Neural cell (in vitro differentiated cells): ENCODE measurements around the gene EMID1. TPM values are rescaled to one million over a fixed set of nuclear protein-coding genes. Genes with fewer than 3 reads are reported as not detected.

ENCODE experiments used
- H2AFZ ChIP-seq: fragments of 200-600, 300-800 bp; sonication (generic), shearing (Covaris generic); 2 replicates; pipeline ENCODE4 v1.6.0; 2014; ENCODE audit warnings: low read depth, mild to moderate bottlenecking, antibody characterized with exemption, low read length, moderate library complexity
- H3F3A ChIP-seq: fragments of 200-600 bp; shearing (Covaris generic); 2 replicates; pipeline ENCODE4 v1.6.1; 2016; ENCODE audit warnings: mild to moderate bottlenecking, moderate library complexity, mixed read lengths, antibody characterized with exemption, low read length; ENCODE audit not compliant: insufficient read depth, poor library complexity, severe bottlenecking
- H3K27ac ChIP-seq: fragments of 200-600, 300-800 bp; sonication (generic), shearing (Covaris generic); 2 replicates; pipeline ENCODE4 v1.5.1; 2014; ENCODE audit warnings: mild to moderate bottlenecking, low read length, moderate library complexity
- H3K27me3 ChIP-seq: fragments of 300-800, 200-600 bp; sonication (generic), shearing (Covaris generic); 2 replicates; pipeline ENCODE4 v1.6.0; 2014; ENCODE audit warnings: mild to moderate bottlenecking, low read depth, low read length, moderate library complexity; ENCODE audit not compliant: insufficient read depth
- H3K36me3 ChIP-seq: fragments of 300-800, 200-600 bp; sonication (generic), shearing (Covaris generic); 2 replicates; pipeline ENCODE4 v1.5.1; 2014; ENCODE audit warnings: mild to moderate bottlenecking, antibody characterized with exemption, low read length, moderate library complexity; ENCODE audit not compliant: insufficient read depth
- H3K4me2 ChIP-seq: fragments of 300-800, 200-600 bp; sonication (generic), shearing (Covaris generic); 2 replicates; pipeline ENCODE4 v1.6.0; 2014; ENCODE audit warnings: mild to moderate bottlenecking, low read length
- H3K4me3 ChIP-seq: fragments of 300-800, 200-600 bp; sonication (generic), shearing (Covaris generic); 2 replicates; pipeline ENCODE4 v1.5.1; 2014; ENCODE audit warnings: mild to moderate bottlenecking, low read length, moderate library complexity
- H3K79me2 ChIP-seq: fragments of 200-600 bp; shearing (Covaris generic); replicated peaks from 2 replicates; pipeline ENCODE4 v1.6.0; 2014; ENCODE audit warnings: mild to moderate bottlenecking, low read length, moderate library complexity; ENCODE audit not compliant: insufficient read depth
- H3K9ac ChIP-seq: fragments of 300-800, 200-600 bp; sonication (generic), shearing (Covaris generic); 2 replicates; pipeline ENCODE4 v1.6.1; 2016; ENCODE audit warnings: mild to moderate bottlenecking, low read length, mixed read lengths
- H3K9me2 ChIP-seq: fragments of 200-600 bp; shearing (Covaris generic); 2 replicates; pipeline ENCODE4 v1.6.1; 2016; ENCODE audit warnings: mild to moderate bottlenecking, low read length, mixed read lengths; ENCODE audit not compliant: insufficient read depth
- H3K9me3 ChIP-seq: fragments of 200-600, 300-800 bp; sonication (generic), shearing (Covaris generic); 2 replicates; pipeline ENCODE4 v1.6.1; 2016; ENCODE audit warnings: mild to moderate bottlenecking, mixed run types, low read length, moderate library complexity, mixed read lengths
- H4K20me1 ChIP-seq: fragments of 200-600 bp; shearing (Covaris generic); 2 replicates; pipeline ENCODE4 v1.6.1; 2016; ENCODE audit warnings: mild to moderate bottlenecking, mixed run types; ENCODE audit not compliant: insufficient read depth
- EP300 ChIP-seq: fragments of 450-650 bp; conservative IDR thresholded peaks from 2 replicates; pipeline ENCODE4 v1.6.1; 2014; ENCODE audit warnings: antibody characterized with exemption, mild to moderate bottlenecking, moderate library complexity; ENCODE audit not compliant: poor library complexity, severe bottlenecking
- EZH2 ChIP-seq: fragments of 200-600, 300-800 bp; shearing (Covaris generic), sonication (generic); IDR thresholded peaks from 2 replicates; pipeline ENCODE4 v1.6.1; 2014; ENCODE audit warnings: antibody characterized with exemption, low read length, borderline replicate concordance, mild to moderate bottlenecking; ENCODE audit not compliant: insufficient read depth, poor library complexity, severe bottlenecking
- MXI1 ChIP-seq: fragments of 450-650 bp; conservative IDR thresholded peaks from 2 replicates; pipeline ENCODE4 v1.6.1; 2014; ENCODE audit warnings: antibody characterized with exemption, mild to moderate bottlenecking; ENCODE audit not compliant: poor library complexity, severe bottlenecking
- POLR2AphosphoS5 ChIP-seq: IDR thresholded peaks from 2 replicates; pipeline ENCODE4 v1.6.1; 2012
- RAD21 ChIP-seq: fragments of 450-650 bp; conservative IDR thresholded peaks from 2 replicates; pipeline ENCODE4 v1.6.1; 2014; ENCODE audit warnings: antibody characterized with exemption, mild to moderate bottlenecking, moderate library complexity
- SMC3 ChIP-seq: fragments of 450-650 bp; conservative IDR thresholded peaks from 2 replicates; pipeline ENCODE4 v1.6.1; 2014; ENCODE audit warnings: antibody characterized with exemption, mild to moderate bottlenecking, moderate library complexity; ENCODE audit not compliant: poor library complexity
- TAF1 ChIP-seq: IDR thresholded peaks from 2 replicates; pipeline ENCODE4 v1.6.1; 2012; ENCODE audit warnings: low read depth
- polyA plus RNA-seq: library from polyadenylated mRNA; depleted of rRNA; stranded (reverse); fragments of >200 nt; gene quantifications from 2 replicates; pipeline ENCODE4 v1.2.3, GENCODE V29; 2014
- TF ChIP-seq, protein P1 (sequence below): fragments of 450-650 bp; IDR thresholded peaks from 2 replicates; pipeline ENCODE4 v1.5.1; 2014; ENCODE audit warnings: antibody characterized with exemption, mild to moderate bottlenecking, moderate library complexity; ENCODE audit not compliant: poor library complexity, severe bottlenecking
- TF ChIP-seq, protein P2 (sequence below): IDR thresholded peaks from 2 replicates; pipeline ENCODE4 v1.6.1; 2012; ENCODE audit warnings: borderline replicate concordance

The EMID1 gene
- polyA plus RNA-seq, 1 donor from 2014 or later = 14.1 TPM

DNA sequence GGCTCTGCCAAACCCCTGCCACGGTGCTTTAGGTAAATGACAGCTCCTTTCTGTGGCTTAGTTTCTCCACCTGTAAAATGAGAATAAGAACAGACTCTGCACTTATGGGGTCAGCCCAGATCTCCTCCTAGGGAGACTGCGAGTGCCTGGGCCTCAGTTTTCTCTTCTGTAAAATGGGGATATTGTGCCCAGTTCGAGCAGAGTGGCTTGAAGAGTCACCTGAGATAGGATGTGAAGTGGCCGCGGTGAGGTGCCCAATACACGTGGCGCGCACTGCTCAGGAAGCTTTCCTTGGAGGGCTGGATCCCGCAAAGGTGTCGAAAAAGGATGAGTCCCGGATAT lies 473 bp upstream of the EMID1 start:
- Histone ChIP-seq H2AFZ (no peak overlapping the region), H3K79me2 (no peaks in the 10 kb centered on the region)
- TF ChIP-seq SMC3 (no peak), RAD21 (no peak), EP300 (no peak), TAF1 (no peak), EZH2 (no peak), MXI1 (no peak), POLR2AphosphoS5 (no peak)
- TF ChIP-seq, protein P1, sequence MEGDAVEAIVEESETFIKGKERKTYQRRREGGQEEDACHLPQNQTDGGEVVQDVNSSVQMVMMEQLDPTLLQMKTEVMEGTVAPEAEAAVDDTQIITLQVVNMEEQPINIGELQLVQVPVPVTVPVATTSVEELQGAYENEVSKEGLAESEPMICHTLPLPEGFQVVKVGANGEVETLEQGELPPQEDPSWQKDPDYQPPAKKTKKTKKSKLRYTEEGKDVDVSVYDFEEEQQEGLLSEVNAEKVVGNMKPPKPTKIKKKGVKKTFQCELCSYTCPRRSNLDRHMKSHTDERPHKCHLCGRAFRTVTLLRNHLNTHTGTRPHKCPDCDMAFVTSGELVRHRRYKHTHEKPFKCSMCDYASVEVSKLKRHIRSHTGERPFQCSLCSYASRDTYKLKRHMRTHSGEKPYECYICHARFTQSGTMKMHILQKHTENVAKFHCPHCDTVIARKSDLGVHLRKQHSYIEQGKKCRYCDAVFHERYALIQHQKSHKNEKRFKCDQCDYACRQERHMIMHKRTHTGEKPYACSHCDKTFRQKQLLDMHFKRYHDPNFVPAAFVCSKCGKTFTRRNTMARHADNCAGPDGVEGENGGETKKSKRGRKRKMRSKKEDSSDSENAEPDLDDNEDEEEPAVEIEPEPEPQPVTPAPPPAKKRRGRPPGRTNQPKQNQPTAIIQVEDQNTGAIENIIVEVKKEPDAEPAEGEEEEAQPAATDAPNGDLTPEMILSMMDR = no peak
- TF ChIP-seq, protein P2, sequence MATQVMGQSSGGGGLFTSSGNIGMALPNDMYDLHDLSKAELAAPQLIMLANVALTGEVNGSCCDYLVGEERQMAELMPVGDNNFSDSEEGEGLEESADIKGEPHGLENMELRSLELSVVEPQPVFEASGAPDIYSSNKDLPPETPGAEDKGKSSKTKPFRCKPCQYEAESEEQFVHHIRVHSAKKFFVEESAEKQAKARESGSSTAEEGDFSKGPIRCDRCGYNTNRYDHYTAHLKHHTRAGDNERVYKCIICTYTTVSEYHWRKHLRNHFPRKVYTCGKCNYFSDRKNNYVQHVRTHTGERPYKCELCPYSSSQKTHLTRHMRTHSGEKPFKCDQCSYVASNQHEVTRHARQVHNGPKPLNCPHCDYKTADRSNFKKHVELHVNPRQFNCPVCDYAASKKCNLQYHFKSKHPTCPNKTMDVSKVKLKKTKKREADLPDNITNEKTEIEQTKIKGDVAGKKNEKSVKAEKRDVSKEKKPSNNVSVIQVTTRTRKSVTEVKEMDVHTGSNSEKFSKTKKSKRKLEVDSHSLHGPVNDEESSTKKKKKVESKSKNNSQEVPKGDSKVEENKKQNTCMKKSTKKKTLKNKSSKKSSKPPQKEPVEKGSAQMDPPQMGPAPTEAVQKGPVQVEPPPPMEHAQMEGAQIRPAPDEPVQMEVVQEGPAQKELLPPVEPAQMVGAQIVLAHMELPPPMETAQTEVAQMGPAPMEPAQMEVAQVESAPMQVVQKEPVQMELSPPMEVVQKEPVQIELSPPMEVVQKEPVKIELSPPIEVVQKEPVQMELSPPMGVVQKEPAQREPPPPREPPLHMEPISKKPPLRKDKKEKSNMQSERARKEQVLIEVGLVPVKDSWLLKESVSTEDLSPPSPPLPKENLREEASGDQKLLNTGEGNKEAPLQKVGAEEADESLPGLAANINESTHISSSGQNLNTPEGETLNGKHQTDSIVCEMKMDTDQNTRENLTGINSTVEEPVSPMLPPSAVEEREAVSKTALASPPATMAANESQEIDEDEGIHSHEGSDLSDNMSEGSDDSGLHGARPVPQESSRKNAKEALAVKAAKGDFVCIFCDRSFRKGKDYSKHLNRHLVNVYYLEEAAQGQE = no peak

DNA sequence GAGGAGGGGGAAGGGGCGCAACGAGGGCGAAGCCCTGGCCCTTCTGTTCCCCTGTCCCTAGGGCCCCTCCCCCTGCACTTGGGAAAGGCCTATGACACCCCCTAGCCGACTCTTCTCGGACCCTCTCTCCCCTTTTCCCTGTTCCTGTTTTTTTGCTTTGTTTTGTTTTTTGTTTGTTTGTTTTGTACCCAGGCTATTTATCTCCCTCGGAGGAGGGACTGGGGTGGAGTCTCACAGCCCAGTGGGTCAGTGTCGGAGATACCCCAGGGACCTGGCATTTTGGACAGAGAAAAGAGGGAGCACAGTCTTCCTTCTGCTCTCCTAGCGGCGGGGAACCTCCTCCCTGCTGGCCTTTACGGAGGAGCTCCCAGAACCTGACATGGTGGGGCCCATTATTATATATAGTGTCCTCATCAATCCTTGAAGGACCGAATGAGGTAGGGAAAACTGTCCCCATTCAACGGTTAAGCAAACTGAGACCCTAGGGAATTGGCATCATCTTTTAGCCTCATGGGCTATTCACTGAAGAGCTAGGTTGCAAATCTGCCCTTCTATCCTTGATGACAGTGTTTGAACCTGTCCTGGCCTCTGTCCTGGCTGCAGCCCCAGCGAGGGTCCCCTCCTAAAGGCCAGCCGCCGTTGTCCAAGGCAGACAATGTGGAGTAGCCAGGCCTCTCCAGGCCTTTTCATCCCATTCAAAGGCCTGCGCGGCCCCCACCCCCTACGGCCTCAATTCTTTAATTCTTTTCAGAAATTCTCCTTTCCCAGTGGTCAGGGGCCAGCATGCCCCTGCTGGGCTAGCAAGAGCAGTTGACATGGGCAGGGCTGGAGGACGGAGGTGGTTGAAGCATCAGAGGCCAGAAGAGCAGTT lies 911 bp downstream of the EMID1 start:
- Histone ChIP-seq H3K4me2 (peak overlapping the region; percentile 15), H3K4me3 (peak overlapping the region; percentile 74), H3K27me3 (no peaks in the 10 kb centered on the region), H3K9me3 (no peaks in the 10 kb centered on the region), H3K36me3 (no peaks in the 10 kb centered on the region), H3K79me2 (no peaks in the 10 kb centered on the region), H3F3A (no peaks in the 10 kb centered on the region), H3K27ac (no peak overlapping the region), H2AFZ (peak overlapping the region; percentile 45), H3K9me2 (no peaks in the 10 kb centered on the region), H3K9ac (peak overlapping the region; percentile 66), H4K20me1 (no peaks in the 10 kb centered on the region)
- TF ChIP-seq, protein P1 = no peak
- TF ChIP-seq, protein P2 = no peak
- TF ChIP-seq POLR2AphosphoS5 (no peak), TAF1 (no peak), EZH2 (no peak), MXI1 (no peak), EP300 (no peak), RAD21 (no peak), SMC3 (no peak)

More for the DNA sequence above, 473 bp upstream of the EMID1 start:
- H3K36me3 ChIP-seq = no peaks in the 10 kb centered on the region
- H3K9me3 ChIP-seq = no peaks in the 10 kb centered on the region
- no peaks in the 10 kb centered on the region for H3K9me2 ChIP-seq
- H4K20me1 ChIP-seq = no peaks in the 10 kb centered on the region
- H3K27ac ChIP-seq = no peak overlapping the region
- H3K27me3 ChIP-seq = no peaks in the 10 kb centered on the region
- H3F3A ChIP-seq = no peaks in the 10 kb centered on the region
- H3K4me2 ChIP-seq = no peak overlapping the region
- H3K4me3 ChIP-seq = peak overlapping the region; percentile 60
- H3K9ac ChIP-seq = peak overlapping the region; percentile 48
